ENCODE data around the gene BTG1. TPM values are rescaled to one million over a fixed set of nuclear protein-coding genes. Genes with fewer than 3 reads are reported as not detected.

The BTG1 gene
- total and polyA plus RNA-seq, 2 of the 4 experiments (the other 2 are of a cell fraction): 3.8 to 33.5 TPM

- Histone ChIP-seq H4K5ac (ENCODE audit: low read depth, low read length) (no peak overlapping the region), H3K27me3 (ENCODE audit: control insufficient read depth, insufficient read depth, low read length) (no peaks in the 10 kb centered on the region), H4K8ac (ENCODE audit: low read depth in 2 of 2, low read length in 2 of 2) (no peak overlapping the region), H2AK5ac (ENCODE audit: low read depth, low read length) (no peak overlapping the region), H3K4me1 (ENCODE audit: control insufficient read depth, insufficient read depth, low read length) (no peaks in the 10 kb centered on the region), H3K36me3 (ENCODE audit: control insufficient read depth, insufficient read depth, low read length) (no peaks in the 10 kb centered on the region), H4K20me1 (ENCODE audit: insufficient read depth, low read length) (no peaks in the 10 kb centered on the region), H2AFZ (replicated peaks; ENCODE audit: low read length, poor library complexity) (no peak overlapping the region), H3K18ac (ENCODE audit: low read depth, low read length) (no peak overlapping the region), H3K9me1 (ENCODE audit: insufficient read depth, low read length) (no peaks in the 10 kb centered on the region), H3K4ac (ENCODE audit: low read depth, low read length) (no peak overlapping the region), H3K56ac (ENCODE audit: extremely low read depth, insufficient read depth, low read length) (no peak overlapping the region), H3K23ac (ENCODE audit: low read depth, low read length) (no peak overlapping the region), H2BK5ac (ENCODE audit: low read depth, low read length, poor library complexity, severe bottlenecking) (no peak overlapping the region), H3K4me3 (ENCODE audit: insufficient read depth, low read depth, low read length) (no peak overlapping the region), H3K4me2 (ENCODE audit: low read depth, low read length) (no peak overlapping the region), H2BK15ac (ENCODE audit: low read depth, low read length) (no peak overlapping the region), H2AK9ac (replicated peaks; ENCODE audit: low read depth, low read length, poor library complexity) (no peak overlapping the region), H2BK20ac (ENCODE audit: low read depth, low read length) (no peak overlapping the region), H3K14ac (replicated peaks; ENCODE audit: low read depth, low read length) (no peak overlapping the region), H3K79me1 (ENCODE audit: low read depth in 1 of 2, low read length in 2 of 2) (no peaks in the 10 kb centered on the region), H3K27ac (ENCODE audit: insufficient read depth, low read length) (no peak overlapping the region), H3K9me3 (ENCODE audit: control insufficient read depth, insufficient read depth, low read length) (no peaks in the 10 kb centered on the region), H4K91ac (ENCODE audit: insufficient read depth, low read depth, low read length) (no peak overlapping the region), H2BK120ac (ENCODE audit: low read depth, low read length) (no peak overlapping the region), H3K9ac (ENCODE audit: low read depth, low read length) (no peak overlapping the region)
- WGBS, 2 experiments (ENCODE audit: extremely low coverage in 2 of 2, insufficient read length in 1 of 2): no CpG with 5 or more reads among the region's 2 CpGs
- intact Hi-C loops (cut with micrococcal nuclease) (no loop called here), in situ Hi-C loops (cut with MboI; ENCODE audit: low sequenced_read_pairs) (no loop called here), dilution Hi-C loops (cut with HindIII; ENCODE audit: low sequenced_read_pairs, unreplicated experiment) (no loop called here)
- CTCF ChIA-PET: no interaction called here
- POLR2A ChIA-PET (ENCODE audit: unreplicated experiment): no interaction called here
- ATAC-seq (ENCODE audit: low read depth) (no peak), DNase-seq (no peak)
- no peak for TF ChIP-seq MAZ (IDR thresholded peaks at IDR 0.05; ENCODE audit: borderline replicate concordance, low read depth, low read length)
- no TSS peak for BruUV-seq (replicated peaks)
Measured at GRCh38 chr12:92167075-92167474, 21.4 kb upstream of the BTG1 start.
